Measurements from ENCODE around the gene ARHGAP40. TPM values are rescaled to one million over a fixed set of nuclear protein-coding genes. Genes with fewer than 3 reads are reported as not detected.

Gene ARHGAP40
- total RNA-seq, 2 donors from 2014 or later = not detected

DNA sequence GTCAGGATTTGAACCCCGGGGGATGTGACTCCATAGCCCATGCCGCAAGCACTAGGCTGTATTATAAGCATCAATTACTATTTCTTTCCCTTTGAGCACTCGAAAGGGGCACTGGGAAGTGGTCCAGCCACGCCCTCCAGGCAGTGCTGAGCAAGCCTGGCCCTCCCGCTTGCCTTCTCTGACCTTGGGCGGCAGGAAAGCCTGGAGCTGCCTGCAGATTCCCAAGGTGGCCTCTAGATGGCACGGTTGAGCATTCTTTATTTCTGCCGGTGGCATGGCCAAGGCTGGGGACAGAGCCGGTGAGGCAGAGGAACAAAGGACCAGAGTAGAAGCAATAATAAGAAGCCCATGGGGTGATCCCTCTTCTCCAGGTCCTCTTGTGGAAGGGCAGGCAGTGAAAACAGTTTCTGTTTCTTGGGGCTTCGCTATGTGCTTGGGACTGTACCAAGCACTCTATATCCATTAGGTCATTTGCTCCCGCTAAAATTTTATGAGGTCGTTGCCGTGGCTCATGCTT is 32.0 kb downstream of the ARHGAP40 start:
- peak; percentile 77 to 80 for ATAC-seq
- DNase-seq (ENCODE audit: low spot score) = no peak
- peaks cover 14% of the 10 kb centered on the region in 2 donors for H3K27me3 Mint-ChIP-seq
- H3K36me3 Mint-ChIP-seq = no peaks in the 10 kb centered on the region
- no peak overlapping the region for H3K27ac Mint-ChIP-seq
- no peak overlapping the region for H3K4me3 Mint-ChIP-seq
- H3K9me3 Mint-ChIP-seq = no peaks in the 10 kb centered on the region
- peaks cover 0 to 4% of the 10 kb centered on the region in 2 donors for H3K4me1 Mint-ChIP-seq (ENCODE audit: low read depth in 2 of 2)

DNA sequence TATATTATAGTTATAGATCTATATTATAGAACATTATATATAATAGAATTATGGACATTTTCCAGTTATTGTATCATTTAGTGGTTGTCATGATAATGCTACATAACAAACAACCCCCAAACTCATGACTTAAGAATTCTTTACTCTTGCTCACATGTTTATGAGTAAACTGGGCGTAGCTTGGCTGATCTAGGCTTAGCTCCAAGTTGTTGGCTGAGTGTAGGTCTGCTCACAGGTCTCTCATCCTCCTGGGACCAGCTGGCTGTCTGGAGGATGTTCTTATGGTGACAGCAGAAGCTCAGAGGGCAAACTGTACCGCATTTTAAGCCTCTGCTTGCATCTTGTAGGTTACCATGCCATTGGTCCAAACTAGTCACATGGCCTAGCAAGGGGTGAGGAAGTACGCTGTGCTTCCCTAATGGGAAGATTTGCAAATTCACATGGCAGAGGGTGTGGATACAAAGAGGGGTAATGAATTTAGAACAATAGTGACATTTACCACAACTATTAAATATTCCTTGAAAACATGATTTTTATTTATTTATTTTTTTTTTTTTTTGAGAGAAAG is 34.2 kb downstream of the ARHGAP40 start:
- H3K27me3 Mint-ChIP-seq = peaks cover 19 to 20% of the 10 kb centered on the region in 2 donors
- no peak overlapping the region for H3K27ac Mint-ChIP-seq
- peaks cover 0 to 4% of the 10 kb centered on the region in 2 donors for H3K4me1 Mint-ChIP-seq (ENCODE audit: low read depth in 2 of 2)
- no peaks in the 10 kb centered on the region for H3K9me3 Mint-ChIP-seq
- no peak overlapping the region for H3K4me3 Mint-ChIP-seq
- ATAC-seq = no peak
- H3K36me3 Mint-ChIP-seq = no peaks in the 10 kb centered on the region
- DNase-seq (ENCODE audit: low spot score) = no peak

DNA sequence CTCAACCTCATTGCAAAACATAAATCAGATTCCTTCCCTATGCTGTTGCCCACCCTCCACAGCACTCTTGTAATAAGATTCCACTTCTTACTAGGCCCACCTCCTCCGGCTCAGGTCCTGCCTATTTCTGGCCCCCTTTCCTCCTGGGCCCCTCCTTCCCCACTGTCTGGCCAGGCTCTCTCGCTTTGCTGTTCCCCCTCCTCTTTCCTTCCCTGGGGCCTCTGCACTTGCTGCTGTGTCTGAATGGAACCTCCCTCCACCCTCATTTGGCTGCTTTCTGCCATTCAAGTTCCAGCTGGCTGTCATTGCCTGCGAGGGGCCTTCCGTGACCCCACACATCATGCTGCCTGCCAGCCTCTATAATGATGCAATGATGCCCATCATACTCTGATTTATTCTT is 38.9 kb downstream of the ARHGAP40 start:
- DNase-seq (ENCODE audit: low spot score) (no peak), ATAC-seq (no peak)
- Mint-ChIP-seq H3K9me3 (no peaks in the 10 kb centered on the region), H3K4me3 (no peak overlapping the region), H3K27ac (no peak overlapping the region), H3K27me3 (peaks cover 31 to 46% of the 10 kb centered on the region in 2 donors), H3K36me3 (no peaks in the 10 kb centered on the region), H3K4me1 (ENCODE audit: low read depth in 2 of 2) (peaks cover 0 to 2% of the 10 kb centered on the region in 2 donors)

DNA sequence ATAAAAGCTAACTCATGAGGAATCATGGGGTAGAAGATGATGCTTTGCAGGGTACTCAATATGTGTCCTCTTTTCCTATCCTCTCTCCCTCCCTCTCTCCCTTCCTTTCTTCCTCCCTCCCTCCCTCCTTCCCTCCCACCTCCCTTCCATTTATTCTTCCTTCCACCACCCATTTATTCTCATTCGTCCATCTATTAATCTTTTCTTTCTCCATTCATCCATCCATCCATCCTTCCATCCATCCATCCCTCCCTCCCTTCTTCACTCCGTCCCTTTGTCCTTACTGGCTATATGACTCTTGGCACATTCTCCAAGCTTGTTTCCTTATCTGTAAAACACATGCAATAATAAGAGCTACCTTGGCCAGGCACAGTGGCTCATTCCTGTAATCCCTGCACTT is 40.9 kb downstream of the ARHGAP40 start:
- peaks cover 28 to 39% of the 10 kb centered on the region in 2 donors for H3K27me3 Mint-ChIP-seq
- H3K4me3 Mint-ChIP-seq = no peak overlapping the region
- peaks cover 8 to 11% of the 10 kb centered on the region in 2 donors for H3K4me1 Mint-ChIP-seq (ENCODE audit: low read depth in 2 of 2)
- ATAC-seq (no peak), DNase-seq (ENCODE audit: low spot score) (no peak)
- no peaks in the 10 kb centered on the region for H3K9me3 Mint-ChIP-seq
- H3K36me3 Mint-ChIP-seq = no peaks in the 10 kb centered on the region
- H3K27ac Mint-ChIP-seq = no peak overlapping the region

DNA sequence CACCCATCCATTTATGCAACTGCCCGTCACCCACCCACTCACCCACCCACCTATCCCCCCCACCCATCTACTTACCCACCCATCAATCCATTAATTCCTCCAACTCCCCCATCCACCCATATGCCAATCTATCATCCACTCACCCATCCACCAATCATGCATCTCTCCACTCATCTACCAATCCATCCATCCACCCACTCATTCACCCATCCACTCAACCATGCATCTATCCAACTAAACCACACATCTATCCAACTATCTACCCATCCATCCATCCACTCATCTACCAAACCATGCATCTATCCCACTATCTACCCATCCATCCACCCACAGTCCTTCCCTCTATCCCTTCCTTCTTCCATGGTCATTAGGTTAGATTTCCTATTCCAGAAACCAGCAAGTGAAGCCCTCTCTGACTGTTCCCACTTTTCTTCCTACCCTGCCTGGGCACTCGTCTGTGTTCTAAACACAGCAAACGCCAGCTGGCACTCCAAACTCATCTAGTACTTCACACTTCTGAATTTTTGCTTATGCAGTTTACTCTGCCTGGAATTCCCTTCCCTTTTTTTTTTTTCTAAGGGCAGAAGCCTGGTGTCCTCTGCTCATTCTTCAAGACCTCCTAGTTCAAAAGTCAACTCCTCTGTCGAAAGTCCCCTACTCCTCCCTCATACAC is 43.1 kb downstream of the ARHGAP40 start:
- ATAC-seq = no peak
- Mint-ChIP-seq H3K9me3 (no peaks in the 10 kb centered on the region), H3K27ac (no peak overlapping the region), H3K36me3 (no peaks in the 10 kb centered on the region), H3K4me3 (no peak overlapping the region), H3K27me3 (peaks cover 28 to 37% of the 10 kb centered on the region in 2 donors), H3K4me1 (ENCODE audit: low read depth in 2 of 2) (peaks cover 8 to 11% of the 10 kb centered on the region in 2 donors)
- DNase-seq (ENCODE audit: low spot score) = no peak

DNA sequence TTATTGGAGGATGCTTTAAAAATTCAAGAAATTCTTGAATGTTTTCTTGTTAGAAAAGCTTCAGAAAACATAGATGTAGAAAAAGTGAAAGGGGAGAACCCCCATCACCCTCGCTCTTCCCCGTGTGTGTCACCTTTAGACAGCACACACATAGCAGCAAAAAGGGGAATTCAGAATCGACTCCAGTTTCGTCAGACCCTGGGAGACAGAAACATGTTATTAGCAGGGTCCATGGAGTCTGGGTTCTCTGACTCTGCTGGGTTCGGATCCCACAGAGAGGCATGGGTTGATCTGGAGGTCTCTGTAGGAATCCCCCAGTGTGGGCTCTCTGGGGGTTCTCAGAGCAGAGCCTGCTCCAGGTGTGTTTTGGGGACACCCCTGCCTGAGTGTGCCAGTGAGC is 43.7 kb downstream of the ARHGAP40 start:
- peaks cover 8 to 11% of the 10 kb centered on the region in 2 donors for H3K4me1 Mint-ChIP-seq (ENCODE audit: low read depth in 2 of 2)
- no peak for ATAC-seq
- no peak overlapping the region for H3K4me3 Mint-ChIP-seq
- H3K27me3 Mint-ChIP-seq = peaks cover 28 to 30% of the 10 kb centered on the region in 2 donors
- no peak overlapping the region for H3K27ac Mint-ChIP-seq
- H3K36me3 Mint-ChIP-seq = no peaks in the 10 kb centered on the region
- DNase-seq (ENCODE audit: low spot score) = no peak
- no peaks in the 10 kb centered on the region for H3K9me3 Mint-ChIP-seq

DNA sequence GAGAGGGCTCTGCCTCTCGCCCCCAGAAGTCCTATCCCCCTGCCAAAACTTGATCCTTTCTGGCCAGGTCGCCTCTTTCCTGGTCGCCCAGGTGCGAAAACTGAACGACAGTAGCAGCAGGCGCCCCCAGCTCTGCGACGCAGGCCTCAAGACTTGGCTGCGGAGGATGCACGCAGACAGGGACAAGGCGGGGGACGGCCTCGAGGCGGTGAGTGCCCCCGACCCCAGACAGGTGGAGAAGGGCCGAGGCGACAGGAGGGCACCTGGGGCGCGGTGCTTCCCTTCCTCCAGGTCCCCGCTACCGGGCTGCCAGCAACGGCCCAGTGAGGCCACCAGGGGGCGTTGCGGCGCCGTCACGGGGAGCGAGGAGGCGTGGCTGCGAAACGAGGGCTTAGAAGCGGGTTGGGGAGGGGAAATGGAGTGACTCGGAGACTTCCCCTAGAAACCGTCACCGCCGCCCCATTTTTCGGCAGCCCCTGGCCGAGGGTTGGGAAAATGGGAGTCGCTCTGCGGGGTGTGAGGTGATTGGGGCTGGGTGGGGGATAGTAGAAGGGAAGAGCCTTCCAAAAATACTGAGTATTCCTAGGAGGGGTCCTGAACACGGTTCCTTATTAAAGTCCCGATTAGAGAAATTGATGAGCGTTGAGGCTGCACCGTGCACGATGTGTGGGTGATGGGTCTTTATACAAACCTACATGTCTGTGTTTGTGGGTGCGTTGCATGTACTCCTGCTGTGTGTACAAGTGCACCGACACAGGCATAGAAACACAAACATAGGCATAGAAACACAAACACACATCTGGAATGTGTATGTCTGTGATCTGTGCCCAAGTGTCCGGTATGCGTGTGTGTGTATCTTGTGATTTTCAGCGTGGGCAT is 44.6 kb downstream of the ARHGAP40 start:
- H3K27me3 Mint-ChIP-seq = peaks cover 22 to 23% of the 10 kb centered on the region in 2 donors
- H3K27ac Mint-ChIP-seq = peak overlapping the region in 1 of 2 donors; percentile 72
- peak overlapping the region; percentile 90 for H3K4me3 Mint-ChIP-seq
- H3K9me3 Mint-ChIP-seq = no peaks in the 10 kb centered on the region
- ATAC-seq (peak; percentile 92 to 94), DNase-seq (ENCODE audit: low spot score) (peak; percentile 88)
- H3K4me1 Mint-ChIP-seq (ENCODE audit: low read depth in 2 of 2) = peaks cover 8 to 11% of the 10 kb centered on the region in 2 donors
- no peaks in the 10 kb centered on the region for H3K36me3 Mint-ChIP-seq

DNA sequence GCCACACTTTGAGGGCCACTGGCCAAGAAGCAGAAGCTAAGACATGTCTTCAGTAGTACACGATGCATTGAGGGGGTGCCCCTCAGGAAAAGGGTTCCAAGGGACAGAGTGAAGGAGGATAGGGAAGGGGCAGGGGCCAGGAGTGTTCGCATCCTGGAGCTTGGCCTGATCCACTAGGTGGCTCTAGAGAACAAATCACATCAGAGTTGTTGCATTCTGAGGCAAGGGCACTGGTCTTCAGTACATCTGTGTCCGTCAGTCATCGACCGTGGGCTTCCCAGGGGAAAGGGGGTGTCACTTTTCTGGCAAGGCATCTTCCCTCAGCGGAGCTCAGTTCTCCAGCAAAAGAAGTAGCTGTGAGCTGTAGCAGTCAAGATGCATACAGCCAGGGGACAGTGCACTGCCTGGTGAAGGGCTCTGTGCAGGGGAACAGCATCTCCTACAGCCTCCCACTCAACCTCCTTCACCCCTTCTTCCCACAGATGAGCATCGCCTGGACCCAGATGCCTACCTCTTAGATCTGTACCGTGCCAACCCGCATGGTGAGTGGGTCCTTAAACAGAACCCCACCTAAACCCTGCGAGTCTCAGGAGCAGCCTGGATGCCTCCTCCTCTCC is 47.8 kb downstream of the ARHGAP40 start:
- Mint-ChIP-seq H3K9me3 (peaks cover 5% of the 10 kb centered on the region), H3K27me3 (peaks cover 17 to 18% of the 10 kb centered on the region in 2 donors), H3K27ac (no peak overlapping the region), H3K4me3 (no peak overlapping the region), H3K36me3 (peaks cover 5% of the 10 kb centered on the region), H3K4me1 (ENCODE audit: low read depth in 2 of 2) (peaks cover 14 to 16% of the 10 kb centered on the region in 2 donors)
- ATAC-seq (no peak), DNase-seq (ENCODE audit: low spot score) (no peak)

DNA sequence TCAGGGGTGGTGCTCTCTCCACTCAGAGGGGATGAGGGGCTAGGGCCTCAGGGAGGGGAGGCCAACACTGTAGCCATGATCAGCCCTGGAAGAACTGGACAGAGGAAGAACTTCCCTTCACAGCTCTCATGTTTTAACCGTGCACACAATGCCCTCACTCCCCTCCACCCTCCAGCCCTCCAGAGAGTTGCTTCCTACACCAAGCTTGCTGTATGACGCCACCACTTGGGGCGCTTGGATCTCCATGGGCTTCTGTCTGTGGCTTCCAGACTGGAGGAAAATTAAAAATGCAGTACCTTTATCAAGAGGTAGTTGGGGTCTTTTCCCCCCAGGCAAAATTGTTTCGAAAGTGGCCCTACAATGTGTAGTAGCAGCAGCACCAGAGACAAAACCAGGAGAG is 48.4 kb downstream of the ARHGAP40 start:
- ATAC-seq = no peak
- no peak overlapping the region for H3K27ac Mint-ChIP-seq
- H3K36me3 Mint-ChIP-seq = peaks cover 5% of the 10 kb centered on the region
- peaks cover 10 to 12% of the 10 kb centered on the region in 2 donors for H3K27me3 Mint-ChIP-seq
- DNase-seq (ENCODE audit: low spot score) = no peak
- H3K9me3 Mint-ChIP-seq = peaks cover 5% of the 10 kb centered on the region
- H3K4me3 Mint-ChIP-seq = no peak overlapping the region
- H3K4me1 Mint-ChIP-seq (ENCODE audit: low read depth in 2 of 2) = peaks cover 13 to 14% of the 10 kb centered on the region in 2 donors

DNA sequence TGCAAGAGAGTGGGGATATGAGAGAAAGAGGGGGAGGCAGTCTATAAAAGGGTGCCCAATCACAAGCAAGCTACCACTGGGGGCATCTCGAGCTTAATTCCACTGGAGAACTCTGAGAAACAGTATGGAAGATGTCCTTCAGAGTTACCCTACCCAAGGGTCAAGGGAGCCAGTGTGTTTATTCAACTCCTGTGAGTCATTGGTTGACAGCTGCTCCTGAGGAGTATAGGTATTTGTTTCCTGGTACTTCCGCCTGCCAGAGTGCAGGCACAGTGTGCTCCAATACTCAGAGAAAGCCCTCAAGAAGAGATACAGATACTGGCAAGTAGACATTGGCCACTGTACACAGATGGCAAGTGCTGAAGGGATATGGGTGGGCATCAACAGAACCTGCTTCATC is 49.5 kb downstream of the ARHGAP40 start:
- H3K27me3 Mint-ChIP-seq = peaks cover 7 to 8% of the 10 kb centered on the region in 2 donors
- H3K9me3 Mint-ChIP-seq = peaks cover 5% of the 10 kb centered on the region
- H3K4me3 Mint-ChIP-seq = no peak overlapping the region
- ATAC-seq (no peak), DNase-seq (ENCODE audit: low spot score) (no peak)
- no peak overlapping the region for H3K27ac Mint-ChIP-seq
- H3K36me3 Mint-ChIP-seq = peaks cover 5% of the 10 kb centered on the region
- H3K4me1 Mint-ChIP-seq (ENCODE audit: low read depth in 2 of 2) = peaks cover 12 to 14% of the 10 kb centered on the region in 2 donors

DNA sequence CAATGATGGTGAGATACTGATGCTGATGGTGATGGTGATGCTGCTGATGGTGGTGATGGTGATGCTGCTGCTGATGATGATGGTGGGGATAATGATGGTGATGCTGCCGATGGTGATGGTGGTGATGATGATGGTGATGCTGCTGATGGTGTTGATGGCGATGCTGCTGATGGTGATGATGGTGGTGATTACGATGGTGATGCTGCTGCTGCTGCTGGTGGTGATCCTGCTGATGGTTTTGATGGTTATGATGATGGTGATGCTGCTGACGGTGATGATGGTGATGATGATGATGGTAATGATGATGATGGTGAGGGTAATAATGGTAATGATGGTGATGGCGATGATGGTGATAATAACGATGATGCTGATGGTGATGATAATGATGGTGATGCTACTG is 50.0 kb downstream of the ARHGAP40 start:
- DNase-seq (ENCODE audit: low spot score) (no peak), ATAC-seq (no peak)
- Mint-ChIP-seq H3K4me3 (no peak overlapping the region), H3K36me3 (peaks cover 5% of the 10 kb centered on the region), H3K27me3 (peaks cover 7 to 8% of the 10 kb centered on the region in 2 donors), H3K9me3 (peaks cover 5% of the 10 kb centered on the region), H3K4me1 (ENCODE audit: low read depth in 2 of 2) (peaks cover 8 to 10% of the 10 kb centered on the region in 2 donors), H3K27ac (no peak overlapping the region)

DNA sequence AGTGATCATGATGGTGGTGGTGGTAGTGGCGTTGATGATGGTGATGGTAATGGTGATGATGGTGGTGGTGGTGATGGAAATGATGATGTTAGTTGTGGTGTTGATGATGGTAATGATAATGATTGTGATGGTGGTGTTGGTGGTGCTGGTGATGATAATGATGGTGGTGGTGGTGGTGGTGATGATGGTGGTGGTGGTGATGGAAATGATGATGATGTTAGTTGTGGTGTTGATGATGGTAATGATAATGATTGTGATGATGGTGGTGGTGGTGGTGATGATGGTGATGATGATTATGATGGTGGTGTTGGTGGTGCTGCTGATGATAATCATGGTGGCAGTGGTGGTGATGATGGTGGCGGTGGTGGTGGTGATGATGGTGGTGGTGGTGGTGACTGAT is 51.4 kb downstream of the ARHGAP40 start:
- Mint-ChIP-seq H3K36me3 (peaks cover 5% of the 10 kb centered on the region), H3K4me3 (no peak overlapping the region), H3K27ac (peak overlapping the region in 1 of 2 donors; percentile 13), H3K9me3 (peaks cover 5% of the 10 kb centered on the region), H3K27me3 (peaks cover 9 to 10% of the 10 kb centered on the region in 2 donors), H3K4me1 (ENCODE audit: low read depth in 2 of 2) (peaks cover 5 to 6% of the 10 kb centered on the region in 2 donors)
- ATAC-seq (no peak), DNase-seq (ENCODE audit: low spot score) (no peak)

DNA sequence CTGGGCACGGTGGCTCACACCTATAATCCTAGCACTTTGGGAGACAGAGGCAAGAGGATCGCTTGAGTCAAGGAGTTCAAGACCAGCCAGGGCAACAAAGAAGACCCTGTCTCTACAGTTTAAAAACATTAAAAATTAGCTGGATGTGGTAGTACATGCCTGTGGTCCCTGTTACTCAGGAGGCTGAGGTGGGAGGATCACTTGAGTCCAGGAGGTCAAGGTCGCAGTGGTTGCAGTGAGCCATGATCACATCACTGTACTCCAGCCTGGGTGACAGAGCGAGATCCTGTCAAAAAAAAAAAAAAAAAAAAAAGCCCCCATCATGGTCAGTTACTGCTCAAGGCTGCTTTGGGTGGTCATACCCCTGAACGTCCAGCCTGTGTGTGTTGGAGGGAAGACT is 55.8 kb downstream of the ARHGAP40 start:
- H3K4me1 Mint-ChIP-seq (ENCODE audit: low read depth in 2 of 2) = peaks cover 6 to 7% of the 10 kb centered on the region in 2 donors
- peaks cover 15 to 21% of the 10 kb centered on the region in 2 donors for H3K27me3 Mint-ChIP-seq
- ATAC-seq = no peak
- DNase-seq (ENCODE audit: low spot score) = no peak
- no peak overlapping the region for H3K27ac Mint-ChIP-seq
- no peak overlapping the region for H3K4me3 Mint-ChIP-seq
- H3K36me3 Mint-ChIP-seq = peaks cover 5% of the 10 kb centered on the region
- peaks cover 5% of the 10 kb centered on the region for H3K9me3 Mint-ChIP-seq

Data from natural killer cell treated with Interleukin-12 subunit alpha and Interleukin-12 subunit beta and Interleukin-15 and Interleukin-18, amount 100 ng/mL, for 72 hours (primary cell).